Loucy (cell line): Measurements from ENCODE around the gene FAM229B.
A peak's percentile ranks its signal among the peaks of the same experiment; 100 is the strongest.

Source experiments
- EZH2phosphoT487 ChIP-seq: fragments of 200-600 bp; IDR thresholded peaks from 2 replicates; pipeline ENCODE4 v1.6.1; 2018; ENCODE audit warnings: antibody characterized with exemption, mild to moderate bottlenecking, moderate library complexity, borderline replicate concordance
- TF ChIP-seq, protein P1 (sequence below): fragments of 200-600 bp; sonication (generic); conservative IDR thresholded peaks from 2 replicates; pipeline ENCODE4 v1.5.1; 2014; ENCODE audit warnings: mild to moderate bottlenecking, antibody characterized with exemption, low read length

DNA sequence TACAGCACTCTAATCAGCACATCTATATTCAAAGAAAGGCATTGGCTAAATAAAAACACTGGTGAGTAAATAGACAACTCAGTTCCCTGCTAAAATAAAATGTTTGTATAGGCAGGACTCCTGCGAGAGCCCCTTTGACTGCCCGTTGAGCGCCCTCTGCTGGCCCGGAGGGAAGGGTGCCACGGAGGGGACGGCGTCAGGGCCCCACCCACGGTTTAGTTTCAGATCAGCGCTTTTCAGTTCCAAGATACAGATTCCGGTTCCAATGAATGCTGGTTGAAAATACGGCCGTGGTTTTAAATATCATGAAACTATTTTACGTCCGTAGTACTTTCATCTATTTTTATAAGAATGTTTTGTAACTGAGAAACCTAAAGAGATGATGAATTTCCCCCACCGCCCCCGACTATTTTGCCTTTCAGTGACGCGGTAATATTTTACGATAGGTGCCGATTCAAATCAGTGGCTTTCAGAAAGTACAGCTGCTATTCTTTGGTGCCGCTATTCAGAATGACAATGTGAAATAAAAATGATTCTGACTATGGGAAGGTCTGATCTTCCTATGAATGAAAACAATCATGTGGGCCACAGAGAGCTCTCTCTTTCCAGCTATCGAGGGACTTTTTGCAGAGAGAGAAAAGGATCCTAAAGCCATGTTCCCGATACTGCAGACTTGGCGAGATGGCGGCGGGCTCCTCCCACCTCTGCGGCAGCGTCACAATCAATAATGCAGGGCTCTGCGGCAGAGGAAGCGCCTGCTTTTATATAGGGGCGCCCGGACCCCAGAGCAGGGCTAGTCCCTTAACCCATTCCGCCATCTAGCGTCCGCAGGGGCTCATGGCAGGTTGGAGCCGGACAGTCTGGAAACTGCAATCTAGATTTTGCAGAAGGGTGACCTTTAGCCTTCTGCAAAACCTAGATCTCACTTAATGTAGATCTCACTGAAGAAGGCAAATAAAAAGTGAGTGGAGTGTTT lies 44.1 kb upstream of the FAM229B start:
- TF ChIP-seq, protein P1, sequence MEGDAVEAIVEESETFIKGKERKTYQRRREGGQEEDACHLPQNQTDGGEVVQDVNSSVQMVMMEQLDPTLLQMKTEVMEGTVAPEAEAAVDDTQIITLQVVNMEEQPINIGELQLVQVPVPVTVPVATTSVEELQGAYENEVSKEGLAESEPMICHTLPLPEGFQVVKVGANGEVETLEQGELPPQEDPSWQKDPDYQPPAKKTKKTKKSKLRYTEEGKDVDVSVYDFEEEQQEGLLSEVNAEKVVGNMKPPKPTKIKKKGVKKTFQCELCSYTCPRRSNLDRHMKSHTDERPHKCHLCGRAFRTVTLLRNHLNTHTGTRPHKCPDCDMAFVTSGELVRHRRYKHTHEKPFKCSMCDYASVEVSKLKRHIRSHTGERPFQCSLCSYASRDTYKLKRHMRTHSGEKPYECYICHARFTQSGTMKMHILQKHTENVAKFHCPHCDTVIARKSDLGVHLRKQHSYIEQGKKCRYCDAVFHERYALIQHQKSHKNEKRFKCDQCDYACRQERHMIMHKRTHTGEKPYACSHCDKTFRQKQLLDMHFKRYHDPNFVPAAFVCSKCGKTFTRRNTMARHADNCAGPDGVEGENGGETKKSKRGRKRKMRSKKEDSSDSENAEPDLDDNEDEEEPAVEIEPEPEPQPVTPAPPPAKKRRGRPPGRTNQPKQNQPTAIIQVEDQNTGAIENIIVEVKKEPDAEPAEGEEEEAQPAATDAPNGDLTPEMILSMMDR: peak; percentile 97
- no peak for TF ChIP-seq EZH2phosphoT487
